ENCODE results near the gene IQCF5. TPM values are rescaled to one million over a fixed set of nuclear protein-coding genes. Genes with fewer than 3 reads are reported as not detected.

The IQCF5 gene
- total RNA-seq (2022; extraction: Qiagen RNA extraction; ENCODE audit: low read depth), result not detected in 5 replicates

DNA sequence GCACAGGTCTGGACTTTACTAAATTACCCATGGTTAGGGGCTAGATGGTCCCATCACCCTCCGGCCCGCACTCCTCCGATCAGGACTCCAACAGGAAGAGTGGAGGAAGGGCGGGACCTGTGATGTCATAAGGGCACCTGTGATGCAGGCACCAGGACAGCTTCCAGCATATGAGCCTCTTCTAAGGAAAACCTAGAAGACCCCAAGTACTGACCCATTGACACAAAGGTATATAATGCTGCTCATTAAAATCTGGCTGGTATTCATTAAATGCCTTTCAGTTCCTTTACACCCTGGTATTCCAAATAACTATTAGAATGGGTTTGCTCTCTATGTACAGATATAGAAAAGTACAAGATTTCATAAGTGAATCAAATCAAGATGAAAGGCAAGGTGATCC is at the start of gene IQCF5:
Gene IQCF5 (minus strand): TSS at position 101 of the 400 bp plus-strand sequence. CDS start 70 bp downstream, at position 31.

DNA sequence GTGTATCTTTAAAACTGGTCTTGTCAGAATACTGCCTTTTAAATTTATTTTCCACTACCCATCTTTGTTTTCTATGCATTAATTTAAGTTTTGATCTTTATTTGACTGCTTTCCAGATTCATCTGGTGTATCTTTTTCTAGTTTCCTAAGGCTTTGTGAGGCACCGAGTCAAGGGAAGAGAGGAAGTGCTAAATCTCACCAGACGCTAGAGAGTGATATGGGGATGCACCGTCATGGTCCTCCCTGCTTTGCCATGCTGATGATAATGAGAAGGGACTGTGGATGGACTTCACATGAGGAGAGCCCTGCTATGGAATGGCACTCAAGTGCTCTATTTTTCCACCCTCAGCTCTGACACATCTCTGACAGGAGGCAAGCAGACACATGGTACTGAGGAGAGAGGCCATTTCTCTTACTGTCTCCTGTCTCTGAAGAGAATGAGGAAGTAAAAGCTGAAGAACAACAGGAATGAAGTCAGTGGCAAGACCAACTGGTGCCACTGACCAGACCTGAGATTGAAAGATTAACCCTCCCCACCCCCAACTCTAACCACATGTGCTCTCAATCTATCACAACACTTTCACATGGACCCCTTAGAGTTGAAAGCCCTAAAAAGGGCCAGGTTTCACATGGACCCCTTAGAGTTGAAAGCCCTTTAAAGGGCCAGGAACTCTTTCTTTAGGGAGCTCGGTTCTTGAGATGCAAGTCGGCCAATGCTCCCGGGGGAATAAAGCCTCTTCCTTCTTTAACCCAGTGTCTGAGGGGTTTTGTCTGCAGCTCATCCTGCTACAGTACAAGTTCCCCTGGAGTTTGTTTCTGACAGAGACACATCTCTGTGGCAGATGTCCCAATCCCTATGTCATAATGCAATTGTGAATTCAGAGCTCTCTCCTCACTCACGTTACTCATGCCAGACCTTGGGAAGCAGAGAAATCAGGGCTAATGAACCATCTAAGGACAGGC is 14.4 kb downstream of the IQCF5 start, which contains the start of gene IQCF2:
Gene IQCF2 (plus strand): TSS at position 913 of the 963 bp plus-strand sequence. CDS start 52 bp downstream, outside the sequence.

Other genes starting within 250 kb of the IQCF5 start
- gene TEX264, start 204.3 kb downstream of the IQCF5 start, total RNA-seq (2022; extraction: Qiagen RNA extraction; ENCODE audit: low read depth), result 57.0 to 69.4 TPM (median 68.6 TPM) in 5 replicates
- gene GRM2, start 168.5 kb downstream of the IQCF5 start, total RNA-seq (2022; extraction: Qiagen RNA extraction; ENCODE audit: low read depth), result 0.06 to 0.09 TPM (median 0.06 TPM) in 3 of 5 replicates, not detected in the others
- gene IQCF6, start 96.4 kb downstream of the IQCF5 start, total RNA-seq (2022; extraction: Qiagen RNA extraction; ENCODE audit: low read depth), result not detected in 5 replicates
- gene IQCF2, start 14.0 kb downstream of the IQCF5 start, total RNA-seq (2022; extraction: Qiagen RNA extraction; ENCODE audit: low read depth), result not detected in 5 replicates
- not detected in 5 replicates for gene IQCF1, start 27.8 kb upstream of the IQCF5 start, total RNA-seq (2022; extraction: Qiagen RNA extraction; ENCODE audit: low read depth)
- gene RRP9, start 66.3 kb upstream of the IQCF5 start, total RNA-seq (2022; extraction: Qiagen RNA extraction; ENCODE audit: low read depth), result 39.3 to 48.3 TPM (median 43.6 TPM) in 5 replicates
- 7.3 to 11.8 TPM (median 9.1 TPM) in 5 replicates for gene PARP3, start 66.8 kb upstream of the IQCF5 start, total RNA-seq (2022; extraction: Qiagen RNA extraction; ENCODE audit: low read depth)
- gene GPR62, start 79.8 kb upstream of the IQCF5 start, total RNA-seq (2022; extraction: Qiagen RNA extraction; ENCODE audit: low read depth), result not detected in 5 replicates
- gene PCBP4, start 91.9 kb upstream of the IQCF5 start, total RNA-seq (2022; extraction: Qiagen RNA extraction; ENCODE audit: low read depth), result 10.2 to 14.0 TPM (median 12.7 TPM) in 5 replicates
- 25.1 to 33.8 TPM (median 31.8 TPM) in 5 replicates for gene ABHD14B, start 98.4 kb upstream of the IQCF5 start, total RNA-seq (2022; extraction: Qiagen RNA extraction; ENCODE audit: low read depth)
- gene ABHD14A, start 99.5 kb upstream of the IQCF5 start, total RNA-seq (2022; extraction: Qiagen RNA extraction; ENCODE audit: low read depth), result 13.7 to 18.0 TPM (median 15.5 TPM) in 5 replicates
- gene ACY1, start 107.9 kb upstream of the IQCF5 start, total RNA-seq (2022; extraction: Qiagen RNA extraction; ENCODE audit: low read depth), result 22.5 to 29.0 TPM (median 23.4 TPM) in 5 replicates
- 1,309 to 1,553 TPM (median 1,319 TPM) in 5 replicates for gene RPL29, start 120.3 kb upstream of the IQCF5 start, total RNA-seq (2022; extraction: Qiagen RNA extraction; ENCODE audit: low read depth)
- gene DUSP7, start 181.0 kb upstream of the IQCF5 start, total RNA-seq (2022; extraction: Qiagen RNA extraction; ENCODE audit: low read depth), result 21.2 to 25.0 TPM (median 23.4 TPM) in 5 replicates